Limb (tissue), 2 donors: ENCODE results near the gene GDPD1.
"Not testable (repeated sequence)": the region's sequence is repeated elsewhere in the genome, so short reads cannot be mapped to it uniquely, and the experiment has no call there.

Experiments
- DNase-seq, 2 donors: peaks; one replicate each; pipeline ENCODE4 v3.0.0-alpha.2; 2016; ENCODE audit errors: extremely low spot score in 2 of 2

The GDPD1 gene

GRCh38 chr17:59244081-59244480 lies 23.8 kb downstream of the GDPD1 start:
- DNase-seq, result no peak

GRCh38 chr17:59254742-59255141 lies 34.4 kb downstream of the GDPD1 start:
- no peak for DNase-seq

GRCh38 chr17:59257101-59257500 lies 36.8 kb downstream of the GDPD1 start:
- DNase-seq, result no peak

DNA sequence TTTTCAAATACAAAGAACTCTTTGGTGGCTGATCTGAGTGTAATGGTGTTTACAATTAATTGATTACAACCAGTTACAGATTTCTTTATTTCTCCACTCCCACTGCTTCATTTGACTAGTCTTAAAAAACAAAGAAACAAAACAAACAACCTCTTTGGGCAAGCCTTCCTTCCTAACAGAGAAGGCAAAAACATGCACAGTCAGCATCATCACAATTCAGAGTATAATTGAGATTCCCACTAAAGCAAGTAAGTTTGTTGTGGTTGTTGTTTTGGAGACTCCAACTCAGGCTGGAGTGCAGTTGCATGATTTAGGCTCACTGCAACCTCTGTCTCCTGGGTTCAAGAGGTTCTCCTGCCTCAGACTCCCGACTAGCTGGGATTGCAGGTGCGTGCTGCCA lies 40.4 kb downstream of the GDPD1 start:
- no peak for DNase-seq

GRCh38 chr17:59266745-59267144 lies 46.4 kb downstream of the GDPD1 start:
- no peak for DNase-seq

- no peak for DNase-seq
Measured at GRCh38 chr17:59267776-59268175, 47.5 kb downstream of the GDPD1 start.

GRCh38 chr17:59275618-59276017 lies 55.3 kb downstream of the GDPD1 start:
- no peak for DNase-seq

DNA sequence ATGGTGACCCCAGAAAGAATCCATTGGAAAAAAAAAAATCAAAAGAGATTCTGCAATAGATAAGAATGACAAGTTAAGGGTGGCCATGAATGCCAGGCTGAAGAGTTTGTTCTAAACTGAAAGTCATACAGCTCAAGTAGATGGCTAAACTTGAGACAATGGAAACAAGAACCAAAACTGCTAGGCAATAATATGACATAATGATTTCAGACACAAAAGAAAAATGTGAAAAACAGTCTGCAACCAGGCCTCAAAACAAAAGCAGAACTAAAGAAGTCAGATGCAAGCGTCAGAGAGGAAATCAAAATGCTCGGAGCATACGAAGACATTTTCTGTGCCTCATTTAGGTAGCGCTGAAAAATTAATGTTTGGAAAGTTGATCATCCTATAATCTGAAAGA lies 56.7 kb downstream of the GDPD1 start:
- no peak for DNase-seq

GRCh38 chr17:59278406-59278805 lies 58.1 kb downstream of the GDPD1 start:
- no peak for DNase-seq

- peak in 1 of 2 donors; percentile 6 for DNase-seq
Measured at GRCh38 chr17:59284317-59284716, 64.0 kb downstream of the GDPD1 start.

DNA sequence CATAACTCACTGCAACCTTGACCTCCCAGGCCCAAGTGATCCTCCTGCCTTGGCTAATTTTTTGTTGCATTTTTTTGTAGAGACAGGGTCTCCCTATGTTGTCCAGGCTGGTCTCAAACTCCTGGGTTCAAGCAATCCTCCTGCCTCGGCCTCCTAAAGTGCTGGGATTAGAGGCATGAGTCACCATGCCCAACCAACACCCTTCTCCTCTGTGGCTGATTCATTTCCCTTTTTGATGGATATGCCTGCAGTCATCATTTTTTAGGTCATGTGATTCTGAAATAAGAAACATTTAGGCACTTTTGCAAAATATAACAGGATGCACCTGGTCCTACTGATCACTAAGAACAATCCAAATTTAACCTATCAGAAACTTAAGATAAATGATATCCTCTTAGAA lies 67.1 kb downstream of the GDPD1 start:
- DNase-seq, result no peak

GRCh38 chr17:59287891-59288290 lies 67.6 kb downstream of the GDPD1 start:
- no peak for DNase-seq

- no peak for DNase-seq
Measured at GRCh38 chr17:59289981-59290301, 69.6 kb downstream of the GDPD1 start.

GRCh38 chr17:59290302-59290998 lies 70.1 kb downstream of the GDPD1 start:
- DNase-seq, result not testable (repeated sequence)

DNA sequence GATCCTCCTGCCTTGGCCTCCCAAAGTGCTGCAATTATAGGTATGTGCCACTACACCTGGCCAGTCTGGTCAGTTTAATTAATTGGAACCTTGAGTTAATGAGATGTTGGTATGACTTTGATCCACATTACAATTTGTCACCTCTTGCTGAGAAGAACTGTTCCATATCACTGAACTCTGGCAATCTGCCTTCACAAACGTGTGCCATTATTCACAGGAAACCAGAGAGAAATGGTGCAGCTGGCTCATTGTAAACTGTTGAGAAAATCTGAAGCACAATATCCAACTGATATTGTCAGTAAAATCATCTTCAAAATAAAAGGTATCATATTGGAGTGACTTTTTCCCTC lies 71.8 kb downstream of the GDPD1 start:
- DNase-seq, result no peak

DNA sequence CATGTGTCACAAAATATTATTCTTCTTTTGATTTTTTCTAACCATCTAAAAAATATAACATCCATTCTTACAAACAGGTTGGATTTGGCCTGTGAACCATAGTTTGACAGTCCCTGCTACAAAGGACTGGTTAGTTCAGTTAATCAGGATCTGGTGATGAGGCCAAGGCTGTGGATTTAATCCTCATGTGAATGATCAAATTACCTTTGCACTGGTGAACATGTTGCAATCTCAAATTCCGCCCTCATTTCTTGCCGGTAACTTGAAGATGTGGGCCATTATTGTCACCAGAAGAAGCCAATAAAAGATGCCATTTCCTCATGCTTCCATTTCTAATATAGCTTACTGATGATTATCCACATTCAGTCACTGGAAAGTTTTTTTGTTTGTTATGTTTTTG lies 75.9 kb downstream of the GDPD1 start:
- no peak for DNase-seq

- DNase-seq, result no peak
Measured at GRCh38 chr17:59298521-59298920, 78.2 kb downstream of the GDPD1 start.

- DNase-seq, result no peak
Measured at GRCh38 chr17:59299400-59300092, 79.2 kb downstream of the GDPD1 start.

GRCh38 chr17:59300941-59301340 lies 80.6 kb downstream of the GDPD1 start:
- DNase-seq, result no peak

DNA sequence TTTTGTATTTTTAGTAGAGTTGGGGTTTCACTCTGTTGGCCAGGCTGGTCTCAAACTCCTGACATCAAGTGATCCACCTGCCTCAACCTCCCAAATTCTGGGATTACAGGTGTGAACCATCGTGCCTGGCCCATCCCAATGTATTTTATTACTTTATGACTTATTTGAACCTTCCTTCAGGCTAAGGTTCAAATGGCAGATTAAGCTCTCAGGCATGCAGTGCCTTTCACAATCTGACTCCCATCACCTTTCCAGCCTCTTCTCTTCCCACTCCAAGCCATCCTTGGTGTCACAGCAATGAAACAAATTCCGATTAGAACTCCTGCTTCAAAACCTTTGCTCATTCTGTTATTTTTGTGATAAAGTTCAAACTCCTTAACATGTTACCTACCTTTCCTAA lies 84.5 kb downstream of the GDPD1 start:
- DNase-seq, result no peak

GRCh38 chr17:59310263-59310920 lies 90.1 kb downstream of the GDPD1 start:
- DNase-seq, result no peak

- peak; percentile 44 to 77 for DNase-seq
Measured at GRCh38 chr17:59311051-59311468, 90.7 kb downstream of the GDPD1 start.

- DNase-seq, result not testable (repeated sequence)
Measured at GRCh38 chr17:59311521-59311920, 91.2 kb downstream of the GDPD1 start.
